CD4-positive, alpha-beta T cell treated with Interferon alpha-2 for 1 hour (primary cell): ENCODE measurements around the gene RDX.
"Not testable (repeated sequence)": the region's sequence is repeated elsewhere in the genome, so short reads cannot be mapped to it uniquely, and the experiment has no call there.

Experiments
- DNase-seq, 2 donors: peaks; one replicate each; pipeline ENCODE4 v3.0.0-alpha.2; 2020 to 2022

Gene RDX

GRCh38 chr11:110198031-110198729 is 98.2 kb downstream of the RDX start:
- no peak for DNase-seq

GRCh38 chr11:110196884-110197420 is 99.5 kb downstream of the RDX start:
- no peak for DNase-seq

GRCh38 chr11:110196241-110196754 is 100.1 kb downstream of the RDX start:
- no peak for DNase-seq

- DNase-seq, result not testable (repeated sequence)
These were observed 102.1 kb downstream of the RDX start for GRCh38 chr11:110194211-110194766.

- peak in 1 of 2 donors; percentile 31 for DNase-seq
These were observed 103.7 kb downstream of the RDX start for GRCh38 chr11:110192604-110193282.

GRCh38 chr11:110190885-110191284 is 105.5 kb downstream of the RDX start:
- DNase-seq, result no peak

GRCh38 chr11:110187731-110188130 is 108.7 kb downstream of the RDX start:
- DNase-seq, result no peak

- no peak for DNase-seq
These were observed 109.5 kb downstream of the RDX start for GRCh38 chr11:110186867-110187266.

- DNase-seq, result no peak
These were observed 110.0 kb downstream of the RDX start for GRCh38 chr11:110186456-110186855.

GRCh38 chr11:110185599-110185998 is 110.8 kb downstream of the RDX start:
- no peak for DNase-seq

- DNase-seq, result no peak
These were observed 111.3 kb downstream of the RDX start for GRCh38 chr11:110185121-110185591.

- DNase-seq, result no peak
These were observed 112.0 kb downstream of the RDX start for GRCh38 chr11:110184456-110184855.

GRCh38 chr11:110182886-110183285 is 113.5 kb downstream of the RDX start:
- no peak for DNase-seq

- DNase-seq, result no peak
These were observed 117.3 kb downstream of the RDX start for GRCh38 chr11:110179064-110179463.

GRCh38 chr11:110177086-110177456 is 119.3 kb downstream of the RDX start:
- no peak for DNase-seq

- DNase-seq, result no peak
These were observed 119.9 kb downstream of the RDX start for GRCh38 chr11:110176366-110177085.

GRCh38 chr11:110174645-110175310 is 121.6 kb downstream of the RDX start:
- DNase-seq, result no peak

- DNase-seq, result peak; percentile 35 to 56
These were observed 122.4 kb downstream of the RDX start for GRCh38 chr11:110173811-110174644.

GRCh38 chr11:110172468-110173065 is 123.8 kb downstream of the RDX start:
- no peak for DNase-seq

GRCh38 chr11:110169738-110170137 is 126.7 kb downstream of the RDX start:
- no peak for DNase-seq
